Panc1 (cell line): ENCODE data around the gene CDIP1.

Source experiments
- POLR2AphosphoS5 ChIP-seq: IDR thresholded peaks from 2 replicates; pipeline ENCODE4 v1.6.1; 2012; ENCODE audit warnings: mild to moderate bottlenecking, low read depth, low read length, moderate library complexity
- SIN3A ChIP-seq: IDR thresholded peaks from 2 replicates; pipeline ENCODE4 v1.6.1; 2012; ENCODE audit warnings: low read depth, mild to moderate bottlenecking, low read length, moderate library complexity, borderline replicate concordance; ENCODE audit not compliant: insufficient read depth
- TCF7L2 ChIP-seq: IDR thresholded peaks from 2 replicates; pipeline ENCODE4 v1.6.1; 2011; ENCODE audit warnings: mild to moderate bottlenecking, low read depth, low read length, inconsistent platforms
- TF ChIP-seq, protein P1 (sequence below): fragments of 450-650 bp; IDR thresholded peaks from 2 replicates; pipeline ENCODE4 v1.5.1; 2017; ENCODE audit warnings: mild to moderate bottlenecking
- TF ChIP-seq, protein P2 (sequence below), 2 experiments: IDR thresholded peaks; 2 replicates each; pipeline ENCODE4 v1.6.1; 2011 to 2012; ENCODE audit warnings: low read depth in 2 of 2, control low read depth in 1 of 2, low read length in 1 of 2, mild to moderate bottlenecking in 1 of 2, moderate library complexity in 1 of 2; ENCODE audit not compliant: insufficient read depth in 1 of 2

DNA sequence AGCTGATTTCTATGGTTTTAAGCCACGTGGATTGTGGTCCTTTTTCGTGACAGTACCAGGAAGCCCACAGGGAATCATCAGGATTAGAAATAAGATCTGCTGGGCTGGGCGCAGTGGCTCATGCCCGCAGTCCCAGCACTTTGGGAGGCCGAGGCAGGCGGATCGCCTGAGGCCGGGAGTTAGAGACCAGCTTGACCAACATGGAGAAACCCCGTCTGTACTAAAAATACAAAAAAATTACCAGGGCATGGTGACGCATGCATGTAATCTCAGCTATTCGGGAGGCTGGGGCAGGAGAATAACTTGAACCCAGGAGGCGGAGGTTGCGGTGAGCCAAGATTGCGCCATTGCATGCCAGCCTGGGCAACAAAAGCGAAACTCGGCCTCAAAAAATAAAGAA lies 70.7 kb downstream of the CDIP1 start:
- TF ChIP-seq, protein P1, sequence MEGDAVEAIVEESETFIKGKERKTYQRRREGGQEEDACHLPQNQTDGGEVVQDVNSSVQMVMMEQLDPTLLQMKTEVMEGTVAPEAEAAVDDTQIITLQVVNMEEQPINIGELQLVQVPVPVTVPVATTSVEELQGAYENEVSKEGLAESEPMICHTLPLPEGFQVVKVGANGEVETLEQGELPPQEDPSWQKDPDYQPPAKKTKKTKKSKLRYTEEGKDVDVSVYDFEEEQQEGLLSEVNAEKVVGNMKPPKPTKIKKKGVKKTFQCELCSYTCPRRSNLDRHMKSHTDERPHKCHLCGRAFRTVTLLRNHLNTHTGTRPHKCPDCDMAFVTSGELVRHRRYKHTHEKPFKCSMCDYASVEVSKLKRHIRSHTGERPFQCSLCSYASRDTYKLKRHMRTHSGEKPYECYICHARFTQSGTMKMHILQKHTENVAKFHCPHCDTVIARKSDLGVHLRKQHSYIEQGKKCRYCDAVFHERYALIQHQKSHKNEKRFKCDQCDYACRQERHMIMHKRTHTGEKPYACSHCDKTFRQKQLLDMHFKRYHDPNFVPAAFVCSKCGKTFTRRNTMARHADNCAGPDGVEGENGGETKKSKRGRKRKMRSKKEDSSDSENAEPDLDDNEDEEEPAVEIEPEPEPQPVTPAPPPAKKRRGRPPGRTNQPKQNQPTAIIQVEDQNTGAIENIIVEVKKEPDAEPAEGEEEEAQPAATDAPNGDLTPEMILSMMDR = no peak
- TF ChIP-seq SIN3A (no peak), POLR2AphosphoS5 (no peak), TCF7L2 (no peak)
- TF ChIP-seq, protein P2, sequence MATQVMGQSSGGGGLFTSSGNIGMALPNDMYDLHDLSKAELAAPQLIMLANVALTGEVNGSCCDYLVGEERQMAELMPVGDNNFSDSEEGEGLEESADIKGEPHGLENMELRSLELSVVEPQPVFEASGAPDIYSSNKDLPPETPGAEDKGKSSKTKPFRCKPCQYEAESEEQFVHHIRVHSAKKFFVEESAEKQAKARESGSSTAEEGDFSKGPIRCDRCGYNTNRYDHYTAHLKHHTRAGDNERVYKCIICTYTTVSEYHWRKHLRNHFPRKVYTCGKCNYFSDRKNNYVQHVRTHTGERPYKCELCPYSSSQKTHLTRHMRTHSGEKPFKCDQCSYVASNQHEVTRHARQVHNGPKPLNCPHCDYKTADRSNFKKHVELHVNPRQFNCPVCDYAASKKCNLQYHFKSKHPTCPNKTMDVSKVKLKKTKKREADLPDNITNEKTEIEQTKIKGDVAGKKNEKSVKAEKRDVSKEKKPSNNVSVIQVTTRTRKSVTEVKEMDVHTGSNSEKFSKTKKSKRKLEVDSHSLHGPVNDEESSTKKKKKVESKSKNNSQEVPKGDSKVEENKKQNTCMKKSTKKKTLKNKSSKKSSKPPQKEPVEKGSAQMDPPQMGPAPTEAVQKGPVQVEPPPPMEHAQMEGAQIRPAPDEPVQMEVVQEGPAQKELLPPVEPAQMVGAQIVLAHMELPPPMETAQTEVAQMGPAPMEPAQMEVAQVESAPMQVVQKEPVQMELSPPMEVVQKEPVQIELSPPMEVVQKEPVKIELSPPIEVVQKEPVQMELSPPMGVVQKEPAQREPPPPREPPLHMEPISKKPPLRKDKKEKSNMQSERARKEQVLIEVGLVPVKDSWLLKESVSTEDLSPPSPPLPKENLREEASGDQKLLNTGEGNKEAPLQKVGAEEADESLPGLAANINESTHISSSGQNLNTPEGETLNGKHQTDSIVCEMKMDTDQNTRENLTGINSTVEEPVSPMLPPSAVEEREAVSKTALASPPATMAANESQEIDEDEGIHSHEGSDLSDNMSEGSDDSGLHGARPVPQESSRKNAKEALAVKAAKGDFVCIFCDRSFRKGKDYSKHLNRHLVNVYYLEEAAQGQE (IDR thresholded peaks at IDR 0.05; ENCODE audit: insufficient read depth in 1 of 2, low read depth in 2 of 2, low read length in 1 of 2) = no peak
